GM20000 (cell line): ENCODE data around the gene PSMA5.
"Not testable (repeated sequence)": the region's sequence is repeated elsewhere in the genome, so short reads cannot be mapped to it uniquely, and the experiment has no call there.

ENCODE experiments used
- DNase-seq: peaks from one replicate; pipeline ENCODE4 v3.0.0; 2012; ENCODE audit warnings: low spot score
- CTCF ChIP-seq: IDR thresholded peaks from 2 replicates; pipeline ENCODE4 v1.5.1; 2012; ENCODE audit warnings: mild to moderate bottlenecking, control low read depth; ENCODE audit errors: extremely low read depth, missing control alignments

The PSMA5 gene

DNA sequence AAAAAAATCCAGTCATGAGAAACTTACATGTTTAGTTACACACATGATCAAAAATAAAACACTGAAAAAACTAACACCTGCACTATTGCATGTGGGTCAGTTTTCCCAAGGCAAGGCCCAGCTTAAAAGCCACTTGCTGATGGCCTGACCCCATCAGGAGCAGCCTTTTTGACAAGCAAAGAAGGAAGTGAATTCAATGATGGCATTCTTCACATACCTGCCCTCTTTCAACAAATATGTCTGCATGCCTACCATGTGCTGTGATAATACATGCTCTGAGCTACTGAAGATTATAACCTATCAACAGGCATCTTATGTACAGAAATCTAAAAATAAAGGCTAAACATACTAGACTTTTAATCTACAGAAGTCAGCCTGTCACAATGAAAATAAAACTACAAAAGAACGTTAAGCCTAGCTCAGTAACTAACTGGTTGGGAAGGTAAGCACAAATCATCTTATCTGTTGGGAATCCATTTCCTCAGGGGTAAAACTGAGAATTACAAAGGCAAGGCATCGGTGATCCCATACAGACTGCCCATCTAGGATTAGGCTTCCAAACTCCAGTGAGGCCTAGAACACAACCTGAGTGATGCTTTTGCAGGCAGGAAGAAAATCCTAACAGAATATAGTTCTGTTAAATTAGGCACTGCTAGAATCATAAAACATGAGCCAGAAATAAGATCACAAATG, 43.0 kb downstream of the PSMA5 start:
- no peak for DNase-seq
- no peak for TF ChIP-seq CTCF

- no peak for DNase-seq
- no peak for TF ChIP-seq CTCF
These were observed 44.7 kb downstream of the PSMA5 start for GRCh38 chr1:109381573-109381972.

DNA sequence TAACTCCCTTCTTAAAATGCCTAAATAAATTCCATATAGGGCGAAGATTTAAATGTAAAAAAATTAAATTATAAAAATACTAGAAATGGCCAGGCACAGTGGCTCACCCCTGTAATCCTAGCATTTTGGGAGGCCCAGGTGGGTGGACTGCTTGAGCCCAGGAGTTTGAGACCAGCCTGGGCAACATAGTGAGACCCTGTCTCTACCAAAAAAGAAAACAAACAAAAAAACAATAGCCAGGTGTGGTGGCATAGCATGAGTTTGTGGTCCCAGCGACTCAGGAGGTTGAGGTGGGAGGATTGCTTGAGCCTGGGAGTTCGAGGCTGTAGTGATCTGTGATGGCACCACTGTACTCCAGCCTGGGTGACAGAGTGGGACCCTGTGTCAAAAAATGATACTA, 46.3 kb downstream of the PSMA5 start:
- DNase-seq, result no peak
- no peak for TF ChIP-seq CTCF

- no peak for DNase-seq
- TF ChIP-seq CTCF, result no peak
These were observed 46.8 kb downstream of the PSMA5 start for GRCh38 chr1:109379422-109379821.

- no peak for TF ChIP-seq CTCF
- DNase-seq, result no peak
These were observed 48.5 kb downstream of the PSMA5 start for GRCh38 chr1:109377698-109378097.

DNA sequence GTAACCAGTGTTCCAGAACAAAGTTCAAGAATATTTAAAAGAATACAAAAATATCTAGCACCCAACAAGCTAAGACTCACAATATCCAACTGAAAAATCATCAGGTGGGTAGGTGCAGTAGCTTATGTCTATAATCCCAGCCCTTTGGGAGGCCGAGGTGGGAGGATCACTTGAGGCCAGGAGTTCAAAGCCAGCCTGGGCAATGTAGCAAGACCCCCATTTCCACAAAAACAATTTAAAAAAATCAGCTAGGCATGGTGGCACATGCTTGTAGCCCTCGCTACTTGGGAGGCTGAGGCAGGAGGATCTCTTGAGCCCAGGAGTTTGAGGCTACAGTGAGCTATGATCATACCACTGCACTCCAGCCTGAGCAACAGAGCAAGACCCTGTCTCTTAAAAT, 52.6 kb downstream of the PSMA5 start:
- not testable (repeated sequence) for DNase-seq

- no peak for DNase-seq
- TF ChIP-seq CTCF, result no peak
These were observed 53.1 kb downstream of the PSMA5 start for GRCh38 chr1:109373126-109373525.

GRCh38 chr1:109372281-109372680, 54.0 kb downstream of the PSMA5 start:
- DNase-seq, result no peak
- TF ChIP-seq CTCF, result no peak
